H1 (cell line): ENCODE data around the gene CBY2. TPM values are rescaled to one million over a fixed set of nuclear protein-coding genes. Genes with fewer than 3 reads are reported as not detected.

Source experiments
- CTCF ChIA-PET: fragments of 300-600 bp; sonication (Branson Sonifier 250); formaldehyde crosslinking; loops from one replicate; lab custom pipeline; 2021; ENCODE audit not compliant: partially characterized antibody; lab: Charles Lee
- POLR2A ChIA-PET: fragments of 300-600 bp; sonication (Branson Sonifier 250); formaldehyde crosslinking; loops from one replicate; lab custom pipeline; 2021; ENCODE audit warnings: inconsistent platforms; ENCODE audit not compliant: partially characterized antibody; lab: Charles Lee
- DNase-seq, 2 experiments: peaks; one replicate each; pipeline versions ENCODE4 v3.0.0 to v3.0.0-alpha.2; 2010 to 2022; ENCODE audit warnings: low spot score in 2 of 2, low read depth in 1 of 2, mixed read lengths in 1 of 2
- FAIRE-seq: peaks from 2 replicates; lab custom pipeline; 2011; peaks lifted over from hg19 to GRCh38; lab: Jason Lieb, UNC
- H2AFZ ChIP-seq: 2 replicates; pipeline ENCODE4 v1.8.1; 2012; ENCODE audit warnings: low read length, inconsistent platforms
- H2AK5ac ChIP-seq: 2 replicates; pipeline ENCODE4 v1.6.1; 2013; ENCODE audit warnings: low read depth, low read length
- H2BK120ac ChIP-seq: replicated peaks from 2 replicates; pipeline ENCODE3; 2013; ENCODE audit warnings: low read depth, low read length, inconsistent platforms
- H2BK12ac ChIP-seq: 2 replicates; pipeline ENCODE4 v1.6.1; 2013; ENCODE audit warnings: low read depth, low read length
- H2BK15ac ChIP-seq: 2 replicates; pipeline ENCODE4 v1.6.1; 2013; ENCODE audit warnings: low read length
- H2BK20ac ChIP-seq: 2 replicates; pipeline ENCODE4 v1.6.1; 2013; ENCODE audit warnings: low read length
- H2BK5ac ChIP-seq: 2 replicates; pipeline ENCODE4 v1.6.1; 2013; ENCODE audit warnings: low read depth, low read length
- H3K14ac ChIP-seq: 2 replicates; pipeline ENCODE4 v1.6.1; 2013; ENCODE audit warnings: inconsistent platforms; ENCODE audit not compliant: insufficient read length
- H3K18ac ChIP-seq: 2 replicates; pipeline ENCODE4 v1.6.1; 2013; ENCODE audit warnings: low read length; ENCODE audit errors: extremely low read depth
- H3K23ac ChIP-seq: 2 replicates; pipeline ENCODE4 v1.6.1; 2013; ENCODE audit warnings: inconsistent platforms; ENCODE audit not compliant: insufficient read length
- H3K23me2 ChIP-seq: 2 replicates; pipeline ENCODE4 v1.6.1; 2013; ENCODE audit warnings: low read depth, low read length
- H3K27ac ChIP-seq: 2 replicates; pipeline ENCODE4 v1.6.1; 2011; ENCODE audit warnings: low read depth, low read length, inconsistent platforms
- H3K27me3 ChIP-seq, 4 experiments: replicated peaks in 1 of 4; 1 replicate in 1 of 4; 2 replicates in 3 of 4; pipeline versions ENCODE4 v1.6.1 to v1.8.1; 2011 to 2013; ENCODE audit warnings: low read length in 3 of 4, mild to moderate bottlenecking in 3 of 4, inconsistent platforms in 2 of 4, mixed read lengths in 2 of 4, moderate library complexity in 1 of 4; ENCODE audit not compliant: control insufficient read depth in 3 of 4, insufficient read depth in 3 of 4; ENCODE audit errors: extremely low read depth in 1 of 4
- H3K36me3 ChIP-seq, 4 experiments: 2 replicates each; pipeline versions ENCODE4 v1.6.1 to v1.8.1; 2011 to 2013; ENCODE audit warnings: mild to moderate bottlenecking in 4 of 4, low read length in 3 of 4, moderate library complexity in 2 of 4, control low read depth in 1 of 4, inconsistent platforms in 1 of 4; ENCODE audit not compliant: insufficient read depth in 4 of 4, control insufficient read depth in 2 of 4
- H3K4ac ChIP-seq: replicated peaks from 2 replicates; pipeline ENCODE3; 2013; ENCODE audit warnings: low read length, low read depth, mixed read lengths, inconsistent platforms; ENCODE audit not compliant: insufficient read length
- H3K4me1 ChIP-seq, 4 experiments: replicated peaks in 1 of 4; 1 replicate in 1 of 4; 2 replicates in 3 of 4; pipeline versions ENCODE4 v1.6.1 to v1.8.1; 2011 to 2013; ENCODE audit warnings: low read length in 3 of 4, inconsistent platforms in 2 of 4, mixed read lengths in 1 of 4; ENCODE audit not compliant: insufficient read depth in 4 of 4, control insufficient read depth in 3 of 4
- H3K4me2 ChIP-seq, 2 experiments: 2 replicates each; pipeline versions ENCODE4 v1.6.1 to v1.8.1; 2011 to 2013; ENCODE audit warnings: low read depth in 2 of 2, low read length in 2 of 2, control low read depth in 1 of 2, inconsistent platforms in 1 of 2, mild to moderate bottlenecking in 1 of 2; ENCODE audit not compliant: insufficient read depth in 1 of 2
- H3K4me3 ChIP-seq, 4 experiments: fragments of 200-600, 300-600 bp in 1 of 4; sonication (generic), shearing (Covaris generic), sonication (Bioruptor Twin) in 1 of 4; 2 replicates each; pipeline versions ENCODE4 v1.5.1 to v1.8.1; 2011 to 2016; ENCODE audit warnings: low read length in 4 of 4, low read depth in 3 of 4, control low read depth in 2 of 4, inconsistent platforms in 2 of 4, mild to moderate bottlenecking in 2 of 4, mixed read lengths in 1 of 4, moderate library complexity in 1 of 4; ENCODE audit not compliant: insufficient read depth in 2 of 4; ENCODE audit errors: extremely low read depth in 1 of 4
- H3K56ac ChIP-seq: replicated peaks from 2 replicates; pipeline ENCODE3; 2013; ENCODE audit warnings: low read depth, mild to moderate bottlenecking, mixed read lengths, low read length, inconsistent platforms; ENCODE audit not compliant: insufficient read length
- H3K79me1 ChIP-seq: 2 replicates; pipeline ENCODE4 v1.6.1; 2013; ENCODE audit warnings: low read depth, low read length, control low read depth
- H3K79me2 ChIP-seq, 2 experiments: 2 replicates each; pipeline versions ENCODE4 v1.6.1 to v1.8.1; 2012 to 2013; ENCODE audit warnings: low read length in 2 of 2, mild to moderate bottlenecking in 2 of 2, inconsistent platforms in 1 of 2; ENCODE audit not compliant: insufficient read depth in 2 of 2, control insufficient read depth in 1 of 2
- H3K9ac ChIP-seq, 4 experiments: replicated peaks in 1 of 4; 1 replicate in 1 of 4; 2 replicates in 3 of 4; pipeline versions ENCODE4 v1.6.1 to v1.8.1; 2011 to 2013; ENCODE audit warnings: low read depth in 3 of 4, low read length in 3 of 4, control low read depth in 2 of 4, mild to moderate bottlenecking in 2 of 4, moderate library complexity in 2 of 4, inconsistent platforms in 1 of 4; ENCODE audit errors: extremely low read depth in 1 of 4
- H3K9me3 ChIP-seq, 2 experiments: 2 replicates each; pipeline versions ENCODE4 v1.6.1 to v1.8.1; 2012 to 2013; ENCODE audit warnings: mild to moderate bottlenecking in 2 of 2, moderate library complexity in 2 of 2, control low read depth in 1 of 2, inconsistent platforms in 1 of 2, low read depth in 1 of 2, low read length in 1 of 2, mixed read lengths in 1 of 2; ENCODE audit not compliant: insufficient read depth in 2 of 2
- H4K20me1 ChIP-seq, 2 experiments: replicated peaks in 1 of 2; 2 replicates each; pipeline versions ENCODE3 to v1.8.1; 2011 to 2013; ENCODE audit warnings: inconsistent platforms in 2 of 2, low read length in 2 of 2, mild to moderate bottlenecking in 1 of 2; ENCODE audit not compliant: insufficient read depth in 2 of 2, control insufficient read depth in 1 of 2
- H4K5ac ChIP-seq: 2 replicates; pipeline ENCODE4 v1.6.1; 2013; ENCODE audit warnings: low read length, low read depth, mixed read lengths, inconsistent platforms; ENCODE audit not compliant: insufficient read length
- H4K8ac ChIP-seq: 2 replicates; pipeline ENCODE4 v1.8.0; 2013; ENCODE audit warnings: mild to moderate bottlenecking, moderate library complexity, low read length, inconsistent platforms; ENCODE audit not compliant: insufficient read depth; ENCODE audit errors: extremely low read depth
- H4K91ac ChIP-seq: replicated peaks from 2 replicates; pipeline ENCODE3; 2013; ENCODE audit warnings: low read length, mixed read lengths, inconsistent platforms; ENCODE audit not compliant: insufficient read length
- KDM4A ChIP-seq: IDR thresholded peaks from one replicate; pipeline ENCODE4 v1.7.1; 2012; ENCODE audit warnings: low read depth, mild to moderate bottlenecking, moderate library complexity, low read length, inconsistent platforms; ENCODE audit not compliant: severe bottlenecking
- TAF1 ChIP-seq: IDR thresholded peaks from 2 replicates; pipeline ENCODE4 v1.6.1; 2011; ENCODE audit warnings: mild to moderate bottlenecking, low read depth, low read length
- TEAD4 ChIP-seq: IDR thresholded peaks from 2 replicates; pipeline ENCODE4 v1.6.1; 2012; ENCODE audit warnings: low read depth, low read length, inconsistent platforms, mixed read lengths
- WGBS, 2 experiments: shearing (Covaris generic) in 1 of 2; methylation state at CpG; one replicate each; pipeline versions ENCODE4 v1.1.6 to v1.1.7; 2013 to 2015; ENCODE audit warnings: low lambda C conversion rate in 2 of 2, mixed read lengths in 2 of 2, inconsistent platforms in 1 of 2, low coverage in 1 of 2, missing lambda C conversion rate in 1 of 2; ENCODE audit not compliant: insufficient replicate concordance in 2 of 2, insufficient coverage in 1 of 2, insufficient read length in 1 of 2; ENCODE audit errors: extremely low coverage in 1 of 2, missing lambda C conversion rate in 1 of 2; 5-methylcytosine and 5-hydroxymethylcytosine counted together
- polyA plus RNA-seq, 7 experiments: library from polyadenylated mRNA; depleted of rRNA in 3 of 7; stranded (reverse) in 5 of 7; unstranded in 2 of 7; fragments of >200 nt in 5 of 7; fragments of 200-250 nt in 2 of 7; gene quantifications; 1 replicate in 5 of 7; 2 replicates in 1 of 7; 4 replicates in 1 of 7; pipeline versions ENCODE4 v1.2.1 to v1.2.3, GENCODE V29; 2011 to 2013; ENCODE audit warnings: missing spikeins in 2 of 7, mixed read lengths in 2 of 7
- total RNA-seq: library from RNA; stranded (reverse); fragmentation: NEBNext Ultra II Directional; extraction: Animal tissue kit (Norgen Biotek cat#: 25700); gene quantifications from 2 replicates; pipeline ENCODE4 v1.2.1, GENCODE V29; 2021

The CBY2 gene
- total and polyA plus RNA-seq, 2 of the 8 experiments (the other 6 are each of a cell fraction or from before 2014, with no cell fraction given) = not detected

GRCh38 chr13:45662162-45662561 is 40.0 kb upstream of the CBY2 start:
- Histone ChIP-seq H4K20me1 (no peaks in the 10 kb centered on the region), H3K23ac (no peak overlapping the region), H3K4me2 (no peak overlapping the region), H3K4me1 (no peaks in the 10 kb centered on the region), H3K27me3 (no peaks in the 10 kb centered on the region), H3K79me2 (no peaks in the 10 kb centered on the region), H3K14ac (no peak overlapping the region), H3K27ac (no peak overlapping the region), H4K91ac (no peak overlapping the region), H3K4me3 (no peak overlapping the region), H3K9ac (no peak overlapping the region), H4K8ac (no peak overlapping the region), H3K18ac (no peak overlapping the region), H2BK5ac (no peak overlapping the region), H2BK12ac (no peak overlapping the region), H3K36me3 (no peaks in the 10 kb centered on the region), H3K4ac (no peak overlapping the region), H2BK120ac (no peak overlapping the region), H2AK5ac (no peak overlapping the region), H3K23me2 (no peaks in the 10 kb centered on the region), H2BK20ac (no peak overlapping the region), H3K56ac (no peak overlapping the region), H4K5ac (no peak overlapping the region), H2BK15ac (no peak overlapping the region), H3K9me3 (no peaks in the 10 kb centered on the region), H2AFZ (no peak overlapping the region), H3K79me1 (no peaks in the 10 kb centered on the region)
- WGBS, 2 experiments = 94% methylated on average over 1 of the region's 1 CpG; no CpG with 5 or more reads in 1 of the 2 experiments
- FAIRE-seq (no peak), DNase-seq (no peak)
- ChIA-PET POLR2A (interaction anchor here (1.6 kb wide), 1 partner anchor 14 kb away, joined by 3 read pairs; no protein-coding TSS in a partner anchor), CTCF (no interaction called here)
- TF ChIP-seq KDM4A = no peak
- TF ChIP-seq TAF1 = no peak
- TF ChIP-seq TEAD4 = no peak
